ENCODE results near the gene ABCA4.

GRCh38 chr1:94056171-94056570, 64.8 kb downstream of the ABCA4 start:
- TF ChIP-seq POLR2A (IDR thresholded peaks at IDR 0.05) (no peak), CTCF (IDR thresholded peaks at IDR 0.05) (no peak)

All from stomach (tissue), 4 donors.